Fibroblast of mammary gland (primary cell): Measurements from ENCODE around the gene RNF121.

Experiments used
- DNase-seq: peaks from one replicate; pipeline ENCODE4 v3.0.0-alpha.2; 2010; ENCODE audit warnings: low read depth
- H3K4me3 ChIP-seq: 2 replicates; pipeline ENCODE4 v1.5.1; 2011; ENCODE audit warnings: low read depth, mild to moderate bottlenecking, low read length, moderate library complexity; ENCODE audit not compliant: control insufficient read depth
- TF ChIP-seq, protein P1 (sequence below): conservative IDR thresholded peaks from 2 replicates; pipeline ENCODE4 v1.5.1; 2011; ENCODE audit warnings: low read depth, low read length, inconsistent platforms; ENCODE audit not compliant: control insufficient read depth, insufficient read depth

The RNF121 gene

DNA sequence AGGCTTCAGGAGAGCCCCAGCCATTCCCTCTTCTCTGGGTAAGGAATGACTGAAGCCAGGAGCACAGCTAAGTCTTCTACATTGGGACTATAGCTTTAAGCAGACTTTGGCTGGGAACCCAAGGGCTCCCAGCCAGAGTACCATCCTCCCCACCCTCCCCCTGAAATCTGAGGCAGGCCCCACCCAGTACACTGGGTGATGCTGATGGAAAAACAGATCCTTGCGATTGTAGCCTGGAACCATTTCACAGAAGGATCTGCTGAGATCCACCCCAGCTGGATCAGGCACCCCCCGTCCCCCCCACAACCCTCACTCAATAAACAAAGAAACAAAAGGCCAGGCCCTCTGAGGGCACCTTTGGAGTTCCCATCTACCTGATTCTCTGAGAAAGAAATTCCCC is 109.6 kb downstream of the RNF121 start:
- peak; percentile 81 for DNase-seq
- peak overlapping the region; percentile 72 for H3K4me3 ChIP-seq
- TF ChIP-seq, protein P1, sequence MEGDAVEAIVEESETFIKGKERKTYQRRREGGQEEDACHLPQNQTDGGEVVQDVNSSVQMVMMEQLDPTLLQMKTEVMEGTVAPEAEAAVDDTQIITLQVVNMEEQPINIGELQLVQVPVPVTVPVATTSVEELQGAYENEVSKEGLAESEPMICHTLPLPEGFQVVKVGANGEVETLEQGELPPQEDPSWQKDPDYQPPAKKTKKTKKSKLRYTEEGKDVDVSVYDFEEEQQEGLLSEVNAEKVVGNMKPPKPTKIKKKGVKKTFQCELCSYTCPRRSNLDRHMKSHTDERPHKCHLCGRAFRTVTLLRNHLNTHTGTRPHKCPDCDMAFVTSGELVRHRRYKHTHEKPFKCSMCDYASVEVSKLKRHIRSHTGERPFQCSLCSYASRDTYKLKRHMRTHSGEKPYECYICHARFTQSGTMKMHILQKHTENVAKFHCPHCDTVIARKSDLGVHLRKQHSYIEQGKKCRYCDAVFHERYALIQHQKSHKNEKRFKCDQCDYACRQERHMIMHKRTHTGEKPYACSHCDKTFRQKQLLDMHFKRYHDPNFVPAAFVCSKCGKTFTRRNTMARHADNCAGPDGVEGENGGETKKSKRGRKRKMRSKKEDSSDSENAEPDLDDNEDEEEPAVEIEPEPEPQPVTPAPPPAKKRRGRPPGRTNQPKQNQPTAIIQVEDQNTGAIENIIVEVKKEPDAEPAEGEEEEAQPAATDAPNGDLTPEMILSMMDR = no peak

- peak overlapping the region; percentile 72 for H3K4me3 ChIP-seq
- TF ChIP-seq, protein P1 = no peak
- peak; percentile 73 for DNase-seq
These were observed 110.4 kb downstream of the RNF121 start for GRCh38 chr11:72039031-72039855.

DNA sequence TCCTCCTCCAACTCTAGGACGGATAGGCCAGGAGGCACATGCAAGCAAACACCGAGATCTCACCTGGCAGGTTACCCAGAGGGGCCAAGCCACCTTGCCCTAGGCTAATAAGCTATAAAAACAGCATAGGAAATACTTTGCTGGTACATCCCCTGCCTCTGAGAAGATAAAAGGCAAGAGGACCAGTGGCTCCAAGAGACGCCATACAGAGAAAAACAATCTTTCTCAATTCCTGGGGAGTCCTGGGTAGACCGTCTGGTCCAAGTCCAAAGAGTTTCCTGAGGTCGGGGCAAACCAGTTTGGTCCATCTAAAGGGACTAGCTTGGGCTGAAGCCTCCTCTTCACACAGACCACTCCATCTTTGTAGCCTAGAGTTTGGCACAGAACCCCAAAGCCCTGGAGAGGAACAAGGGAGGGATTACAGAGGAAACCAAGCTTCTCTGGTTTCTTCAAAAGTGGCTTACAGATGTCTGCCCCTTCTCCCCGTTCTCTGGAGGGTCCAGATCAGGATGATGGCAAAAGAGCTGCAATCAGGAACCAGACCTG is 111.1 kb downstream of the RNF121 start:
- TF ChIP-seq, protein P1 = no peak
- peak overlapping the region; percentile 72 for H3K4me3 ChIP-seq
- DNase-seq = no peak

GRCh38 chr11:72040491-72041363 is 111.9 kb downstream of the RNF121 start:
- peak overlapping the region; percentile 72 for H3K4me3 ChIP-seq
- peak; percentile 94 for DNase-seq
- TF ChIP-seq, protein P1 = no peak

DNA sequence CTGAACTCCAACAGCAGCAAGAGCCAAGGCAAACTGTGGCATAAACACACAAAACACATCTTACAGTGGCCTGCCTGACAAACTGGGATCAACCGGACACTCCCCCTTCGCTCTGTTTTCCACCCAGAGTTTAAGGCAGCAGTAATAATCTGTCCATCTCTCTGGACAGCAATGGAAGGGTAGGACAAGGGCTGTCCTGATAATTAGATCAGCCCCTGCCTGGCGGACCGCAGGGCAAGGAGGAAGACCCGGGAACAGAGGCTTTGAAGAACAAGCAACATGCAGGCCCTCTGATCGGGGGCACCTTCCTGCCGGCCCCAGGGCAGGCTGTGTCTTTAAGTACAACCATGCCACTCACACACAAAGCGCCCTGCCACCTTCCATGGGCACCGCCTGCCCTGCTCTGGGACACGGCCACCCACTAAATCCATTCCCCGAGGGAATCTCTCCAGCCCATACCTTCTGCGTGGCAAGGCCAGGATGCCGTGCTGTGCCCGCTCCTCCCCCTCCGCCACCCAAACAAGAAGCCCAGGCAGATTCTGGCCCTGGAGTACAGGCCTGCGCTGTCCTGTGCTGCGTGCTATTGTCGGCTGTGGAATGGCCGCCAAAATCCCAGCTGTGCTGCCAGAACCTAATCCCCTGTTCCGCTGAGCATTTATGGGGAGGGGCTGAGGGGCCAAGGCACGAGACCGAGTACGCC is 112.7 kb downstream of the RNF121 start:
- peak overlapping the region; percentile 72 for H3K4me3 ChIP-seq
- peak; percentile 58 for DNase-seq
- TF ChIP-seq, protein P1 = no peak
